SHP77 treated with DMSO at 0.1 percent for 48 hours (cell line): ENCODE results near the gene IRF3.

Experiments
- DNase-seq: peaks from one replicate; lab custom pipeline; 2025; lab: John Stamatoyannopoulos, UW

The IRF3 gene

DNA sequence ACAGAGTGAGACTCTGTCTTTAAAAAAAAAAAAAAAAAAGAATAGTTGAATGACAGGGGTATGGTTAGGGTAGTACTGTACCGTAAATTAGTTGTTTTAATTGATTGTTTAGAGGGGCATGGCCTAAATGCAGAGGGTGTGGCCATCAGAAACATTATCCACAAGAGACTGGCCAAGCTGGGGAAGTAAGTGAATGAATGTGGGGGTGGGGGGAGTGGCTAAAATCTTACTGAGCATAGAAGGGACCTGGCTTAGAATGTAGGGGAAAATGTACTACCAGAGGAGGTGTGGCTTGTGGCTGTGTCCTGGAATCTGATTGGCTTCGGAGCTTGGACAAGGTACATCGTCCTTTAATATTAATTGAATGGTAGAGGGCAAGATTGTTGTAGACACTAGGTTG is 3.9 kb upstream of the IRF3 start:
- DNase-seq: no peak

DNA sequence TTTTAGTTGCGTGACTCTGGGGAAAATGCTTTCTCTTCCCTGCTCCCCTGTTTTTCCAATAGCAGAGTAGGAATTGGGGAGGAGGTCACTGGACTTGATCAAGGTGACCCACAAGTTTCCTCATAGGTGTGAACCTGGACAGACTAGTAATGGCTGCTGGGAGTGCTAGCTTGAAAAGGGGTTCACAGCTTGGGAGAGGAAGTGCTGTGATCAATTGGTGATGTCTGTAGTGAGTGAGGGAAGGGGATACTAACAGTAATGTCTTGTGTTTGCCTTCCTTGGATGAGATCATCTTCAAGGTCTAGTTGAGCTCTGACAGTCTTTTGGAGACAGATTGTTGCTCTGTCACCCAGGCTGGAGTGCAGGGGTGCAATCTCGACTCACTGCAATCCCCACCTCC is 1.8 kb upstream of the IRF3 start:
- DNase-seq: no peak

DNA sequence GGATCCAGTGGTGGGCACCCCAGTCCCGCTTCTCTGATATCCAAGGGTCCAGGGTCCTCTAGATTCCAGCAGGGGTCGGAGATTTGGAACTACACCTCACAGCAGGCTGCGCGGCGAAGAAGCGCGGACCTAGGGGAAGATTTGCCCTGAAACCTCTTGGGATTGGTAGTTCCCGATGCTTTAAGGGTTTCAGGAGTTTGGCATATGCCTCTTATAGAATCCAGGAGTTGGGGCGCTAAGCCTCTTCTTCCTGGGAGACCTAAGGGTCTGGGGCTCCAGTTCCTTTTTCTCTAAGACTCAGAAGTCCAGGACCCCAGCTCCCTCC is 425 bp upstream of the IRF3 start:
- no peak for DNase-seq

DNA sequence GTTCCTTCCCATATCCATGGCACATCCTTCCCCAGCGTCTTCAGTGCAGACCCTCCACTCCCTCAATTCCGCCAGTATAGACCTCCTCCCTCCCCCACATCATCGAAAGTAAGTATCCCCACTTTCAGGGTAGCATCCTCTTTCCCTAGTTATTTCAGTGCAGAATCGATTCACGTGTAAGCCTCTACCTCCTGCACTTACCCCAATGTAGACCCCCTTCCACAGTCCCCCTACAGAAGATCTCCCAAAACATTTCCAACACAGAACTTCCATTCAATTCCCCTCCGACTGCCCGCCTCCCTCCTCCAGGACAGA is 664 bp downstream of the IRF3 start:
- no peak for DNase-seq

DNA sequence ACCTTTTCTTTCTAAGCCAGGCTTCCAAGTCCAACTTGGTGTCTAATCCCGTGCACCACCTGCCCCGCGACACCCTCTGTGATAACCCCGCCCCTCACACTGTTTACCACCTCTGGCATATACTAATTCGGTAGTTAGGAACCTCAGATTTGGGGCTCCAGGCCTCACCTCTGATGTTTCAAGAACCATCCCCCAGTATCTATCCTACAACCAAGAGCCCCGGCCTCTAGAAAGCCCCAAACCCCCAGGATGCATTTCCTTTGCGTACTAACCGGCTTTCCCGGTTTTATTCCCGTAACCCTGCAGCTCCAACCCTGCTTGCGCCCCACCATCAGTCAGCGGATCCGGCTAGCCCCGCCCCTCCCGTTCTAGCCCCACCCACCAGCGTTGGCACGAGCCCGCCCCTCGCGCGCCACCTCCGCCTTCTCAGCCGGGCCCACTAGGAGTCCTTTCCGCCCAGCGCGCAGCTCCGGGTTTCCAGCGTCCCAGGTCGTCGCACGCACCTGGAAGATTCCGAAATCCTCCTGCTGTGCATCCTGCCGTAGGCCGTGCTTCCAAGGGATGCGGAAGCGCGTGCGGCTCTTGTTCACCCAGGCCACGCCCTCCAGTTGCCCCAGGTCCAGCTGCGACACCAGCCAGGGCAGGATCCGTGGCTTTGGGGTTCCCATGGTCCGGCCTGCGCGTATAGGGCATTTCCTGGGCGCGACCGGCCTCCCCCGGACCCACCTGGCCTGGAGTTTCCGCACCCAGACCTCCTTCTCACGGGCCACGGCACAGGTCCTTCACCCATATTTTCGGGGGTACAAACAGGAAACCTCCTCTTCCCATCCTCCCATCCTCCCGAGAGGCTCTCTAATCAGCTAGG is 1.3 kb downstream of the IRF3 start:
- DNase-seq: peak; percentile 48

DNA sequence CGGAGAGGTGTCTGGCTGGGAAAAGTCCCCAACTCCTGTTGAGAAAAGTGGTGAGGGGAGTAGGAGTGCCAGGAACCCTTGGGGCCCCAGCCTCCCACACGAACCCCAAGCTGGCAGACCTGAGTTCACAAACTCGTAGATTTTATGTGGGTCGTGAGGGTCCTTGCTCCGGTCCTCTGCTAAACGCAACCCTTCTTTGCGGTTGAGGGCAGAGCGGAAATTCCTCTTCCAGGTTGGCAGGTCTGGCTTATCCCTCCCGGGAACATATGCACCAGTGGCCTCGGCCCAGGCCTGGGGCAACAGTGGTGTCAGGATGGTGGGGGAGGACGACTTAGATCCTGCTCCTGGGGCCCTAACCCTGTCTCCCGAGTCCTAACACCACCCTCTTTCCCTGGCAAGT is 2.4 kb downstream of the IRF3 start:
- no peak for DNase-seq

DNA sequence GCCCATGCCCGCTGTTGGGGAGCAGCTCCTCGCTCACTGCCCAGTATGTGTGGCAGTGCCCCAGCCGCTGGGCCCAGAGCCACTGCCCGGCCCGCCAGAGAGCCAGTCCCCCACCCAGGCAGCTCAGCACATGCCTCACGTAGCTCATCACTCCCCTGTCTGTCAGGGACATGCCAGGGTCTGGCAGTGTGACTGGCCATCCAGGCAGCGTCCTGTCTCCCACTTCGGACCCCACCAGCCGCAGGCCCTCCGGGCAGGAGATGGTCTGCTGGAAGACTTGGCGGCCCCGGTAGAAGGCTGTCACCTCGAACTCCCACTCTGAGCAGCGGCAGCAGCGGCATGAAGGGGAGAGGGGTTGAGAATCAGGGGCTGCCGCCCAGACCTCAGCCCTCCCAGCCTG is 3.6 kb downstream of the IRF3 start:
- DNase-seq: no peak

DNA sequence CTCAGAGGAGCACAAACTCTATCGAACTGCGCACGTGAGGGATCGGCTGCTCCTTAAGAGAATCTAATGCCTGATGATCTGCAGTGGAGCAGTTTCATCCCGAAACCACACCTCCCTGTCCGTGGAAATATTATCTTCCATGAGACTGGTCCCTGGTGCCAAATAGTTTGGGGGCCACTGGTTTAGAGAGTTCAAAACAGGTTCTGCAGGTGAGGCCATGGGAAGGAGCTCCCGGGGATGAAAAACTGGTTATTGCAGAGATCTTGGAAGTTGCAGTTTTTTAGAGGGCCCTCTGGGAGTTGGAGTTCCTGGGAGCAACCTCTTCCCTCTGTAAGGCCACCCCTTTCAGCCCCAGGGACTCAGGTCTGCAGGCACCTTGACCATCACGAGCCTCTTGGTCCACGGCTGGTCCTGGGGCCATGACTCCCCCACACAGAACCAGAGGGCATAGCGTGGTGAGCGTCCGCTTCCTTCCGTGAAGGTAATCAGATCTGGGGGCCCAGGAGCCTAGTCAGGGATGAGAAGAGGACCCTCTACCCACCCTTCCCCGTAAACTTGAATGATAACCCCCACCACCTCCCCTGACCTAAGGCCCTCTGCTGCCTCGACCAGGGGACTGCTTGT is 5.2 kb downstream of the IRF3 start:
- no peak for DNase-seq

DNA sequence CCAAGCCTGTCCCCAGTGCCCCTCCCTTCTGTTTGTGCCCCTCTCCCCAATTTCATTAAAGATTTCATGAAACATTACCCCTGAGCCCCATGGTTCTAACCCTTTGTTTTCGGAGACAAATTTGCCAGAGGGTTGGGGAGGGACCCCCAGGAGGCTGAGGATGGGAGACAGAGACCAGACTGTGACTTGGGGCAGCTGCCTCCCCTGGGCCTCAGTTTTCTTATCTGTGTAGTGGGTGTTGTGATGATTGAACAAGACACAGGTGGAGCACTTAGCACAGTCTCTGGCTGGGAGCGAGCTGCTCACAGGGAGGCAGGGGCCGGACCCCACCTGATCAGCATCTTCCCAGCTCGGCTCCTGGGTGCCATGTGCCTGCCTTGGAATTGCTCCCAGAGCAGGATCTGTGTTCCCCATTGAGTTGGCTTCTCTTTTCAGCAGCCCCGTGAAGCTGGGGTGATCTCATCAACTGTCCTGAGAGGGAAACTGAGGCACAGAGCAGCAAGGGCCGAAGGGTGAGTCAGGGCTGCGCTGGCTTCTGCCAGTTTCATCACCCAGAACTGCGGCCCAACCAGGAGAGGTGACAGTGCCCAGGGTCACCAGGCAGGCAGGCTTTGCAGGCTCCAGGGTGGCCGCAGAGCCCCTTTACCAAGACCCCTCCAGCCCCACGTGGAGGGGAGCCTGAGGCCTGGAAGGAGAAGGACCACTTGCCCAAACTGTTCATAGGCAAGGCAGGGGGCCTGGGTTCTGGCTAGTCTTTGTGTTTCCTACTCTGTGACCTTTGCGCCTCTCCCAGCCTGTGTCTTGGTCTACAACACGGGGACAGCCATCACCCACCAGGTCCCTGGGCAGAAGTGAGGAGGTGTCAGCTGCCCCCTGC is 6.9 kb downstream of the IRF3 start:
- no peak for DNase-seq

DNA sequence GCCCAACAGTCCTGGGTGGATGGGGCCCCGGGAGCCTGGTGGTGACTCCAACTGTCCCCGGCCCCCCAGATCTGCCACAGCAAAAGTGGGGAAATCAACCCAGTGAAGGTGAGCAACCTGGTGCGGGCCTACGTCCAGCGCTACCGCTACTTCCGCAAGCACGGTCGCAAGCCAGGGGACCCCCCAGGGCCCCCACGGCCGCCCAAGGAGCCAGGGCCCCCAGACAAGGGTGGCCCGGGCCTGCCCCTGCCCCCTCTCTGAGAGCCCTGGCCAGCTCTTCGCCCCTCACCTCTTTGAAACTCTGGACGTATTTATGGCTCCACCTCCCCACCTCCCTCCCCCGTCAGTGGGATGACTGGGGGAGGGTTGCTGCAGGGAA is 7.5 kb downstream of the IRF3 start:
- no peak for DNase-seq

DNA sequence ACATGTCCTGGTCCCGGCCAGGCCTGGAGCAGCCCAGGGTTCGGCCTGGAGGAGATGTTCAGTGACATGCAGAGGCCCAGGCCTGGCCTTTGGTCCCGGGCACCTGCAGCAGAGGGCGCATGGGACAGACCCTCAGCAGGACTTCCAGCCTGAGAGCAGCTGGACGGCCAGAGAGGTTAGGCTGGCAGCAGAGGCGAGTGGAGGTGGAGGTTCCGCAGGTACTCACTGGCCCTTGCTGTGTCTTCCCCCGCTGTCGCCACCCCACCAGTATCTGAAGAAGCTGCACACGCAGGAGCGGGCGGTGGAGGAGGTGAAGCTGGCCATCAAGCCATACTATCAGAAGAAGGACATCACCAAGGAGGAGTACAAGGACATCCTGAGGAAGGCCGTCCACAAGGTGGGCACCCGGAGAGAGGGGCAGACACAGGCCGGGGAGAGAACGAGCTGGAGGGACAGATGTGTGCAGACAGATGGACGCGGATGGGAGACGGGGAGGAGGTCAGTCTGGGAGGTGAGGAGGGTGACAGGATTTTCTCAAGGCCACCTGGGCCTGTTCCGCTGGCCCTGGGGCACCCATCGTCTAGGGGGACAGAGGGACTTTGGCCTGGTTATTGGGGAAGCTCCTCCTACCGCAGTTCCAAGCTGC is 8.0 kb downstream of the IRF3 start:
- DNase-seq: no peak

DNA sequence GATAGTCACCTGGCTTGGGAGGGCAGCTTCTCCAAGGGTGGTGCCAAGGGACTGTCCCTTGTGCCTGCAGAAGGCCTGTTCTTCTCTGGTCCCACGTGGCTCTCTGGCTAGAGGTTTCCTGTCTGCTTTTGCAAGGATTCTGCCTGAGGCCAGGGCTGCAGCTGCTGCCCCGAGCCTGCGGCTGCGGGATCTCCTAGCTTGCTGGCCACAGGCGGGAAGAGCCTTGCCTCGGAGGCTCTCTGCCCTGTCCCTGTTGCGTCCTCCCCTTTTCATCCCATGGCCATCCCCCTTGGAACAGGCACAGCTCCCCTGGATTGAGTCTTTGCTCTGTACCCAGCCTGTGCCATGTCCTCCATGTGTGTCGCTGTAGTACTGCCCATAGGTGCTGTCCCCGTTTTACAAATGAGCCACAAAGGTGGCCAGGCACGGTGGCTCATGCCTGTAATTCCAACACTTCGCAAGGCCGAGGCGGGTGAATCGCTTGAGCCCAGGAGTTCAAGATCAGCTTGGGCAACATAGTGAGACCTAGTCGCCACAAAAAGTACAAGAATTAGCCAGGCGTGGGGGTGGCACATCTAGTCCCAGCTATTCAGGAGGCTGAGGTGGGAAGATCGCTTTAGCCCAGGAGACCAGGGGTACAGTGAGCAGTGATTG is 9.1 kb downstream of the IRF3 start:
- DNase-seq: no peak

DNA sequence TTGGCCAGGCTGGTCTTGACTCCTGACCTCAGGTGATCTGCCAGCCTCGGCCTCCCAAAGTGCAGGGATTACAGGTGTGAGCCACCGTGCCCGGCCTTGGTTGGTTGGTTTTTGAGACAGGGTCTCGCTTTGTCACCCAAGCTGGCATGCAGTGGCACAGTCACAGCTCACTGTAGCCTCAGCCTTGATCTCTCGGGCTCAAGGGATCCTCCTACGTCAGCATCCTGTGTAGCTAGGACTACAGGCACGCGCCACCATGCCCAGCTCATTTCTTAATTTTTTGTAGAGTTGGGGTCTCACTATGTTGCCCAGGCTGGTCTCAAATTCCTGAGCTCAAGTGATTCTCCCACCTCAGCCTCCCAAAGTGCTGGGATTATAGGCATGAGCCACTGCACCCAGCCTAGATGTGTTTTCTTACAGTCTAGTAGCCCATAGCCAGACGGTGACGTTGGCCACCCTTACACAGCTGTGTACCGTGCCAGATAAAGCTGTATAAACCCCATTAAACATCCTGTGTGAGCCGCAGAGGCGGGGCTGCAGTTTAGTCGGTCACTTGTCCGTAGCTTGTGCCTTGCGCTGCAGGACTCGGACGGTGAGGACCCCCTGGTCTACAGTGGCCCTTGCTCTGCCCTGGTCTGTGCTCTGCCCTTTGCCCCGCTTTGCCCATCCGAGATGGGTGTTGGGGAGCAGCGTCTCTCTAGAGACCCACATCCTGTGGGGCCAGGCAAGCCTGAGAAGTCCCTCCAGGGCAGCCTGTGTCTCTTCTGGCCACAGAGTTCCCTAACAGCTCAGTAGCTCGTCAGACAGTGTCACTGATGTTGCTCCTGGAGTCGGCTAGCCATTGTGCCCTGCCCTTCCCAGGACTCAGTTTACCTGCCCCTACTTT is 9.8 kb downstream of the IRF3 start:
- DNase-seq: no peak

DNA sequence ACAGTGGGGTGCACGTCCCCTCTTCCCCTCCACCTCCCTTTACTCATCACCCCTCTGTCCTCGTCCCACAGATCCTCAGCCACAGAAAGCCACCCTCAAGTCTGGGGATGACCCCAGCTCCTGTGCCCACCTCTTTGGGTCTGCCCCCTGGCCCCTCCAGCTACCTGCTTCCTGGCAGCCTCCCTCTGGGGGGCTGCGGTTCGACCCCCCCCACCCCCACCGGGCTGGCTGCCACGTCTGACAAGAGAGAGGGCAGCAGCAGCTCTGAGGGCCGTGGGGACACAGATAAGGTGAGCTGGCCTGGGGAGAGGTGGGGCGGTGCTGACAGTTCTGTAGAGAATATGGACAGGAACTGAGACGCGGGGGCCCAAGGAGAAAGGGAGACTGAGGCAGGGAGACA is 11.1 kb downstream of the IRF3 start:
- DNase-seq: no peak

DNA sequence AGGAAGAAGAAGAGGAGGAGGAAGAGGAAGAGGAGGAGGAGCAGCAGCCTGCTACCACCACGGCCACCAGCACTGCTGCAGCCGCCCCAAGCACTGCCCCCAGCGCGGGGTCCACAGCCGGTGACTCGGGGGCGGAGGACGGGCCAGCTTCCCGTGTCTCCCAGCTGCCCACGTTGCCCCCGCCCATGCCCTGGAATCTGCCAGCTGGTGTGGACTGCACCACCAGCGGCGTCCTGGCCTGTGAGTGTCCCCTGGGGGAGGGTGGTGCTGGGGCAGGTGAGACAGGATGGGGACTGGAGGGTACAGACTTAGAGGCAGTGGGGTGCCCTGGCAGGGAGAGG is 12.2 kb downstream of the IRF3 start:
- no peak for DNase-seq

DNA sequence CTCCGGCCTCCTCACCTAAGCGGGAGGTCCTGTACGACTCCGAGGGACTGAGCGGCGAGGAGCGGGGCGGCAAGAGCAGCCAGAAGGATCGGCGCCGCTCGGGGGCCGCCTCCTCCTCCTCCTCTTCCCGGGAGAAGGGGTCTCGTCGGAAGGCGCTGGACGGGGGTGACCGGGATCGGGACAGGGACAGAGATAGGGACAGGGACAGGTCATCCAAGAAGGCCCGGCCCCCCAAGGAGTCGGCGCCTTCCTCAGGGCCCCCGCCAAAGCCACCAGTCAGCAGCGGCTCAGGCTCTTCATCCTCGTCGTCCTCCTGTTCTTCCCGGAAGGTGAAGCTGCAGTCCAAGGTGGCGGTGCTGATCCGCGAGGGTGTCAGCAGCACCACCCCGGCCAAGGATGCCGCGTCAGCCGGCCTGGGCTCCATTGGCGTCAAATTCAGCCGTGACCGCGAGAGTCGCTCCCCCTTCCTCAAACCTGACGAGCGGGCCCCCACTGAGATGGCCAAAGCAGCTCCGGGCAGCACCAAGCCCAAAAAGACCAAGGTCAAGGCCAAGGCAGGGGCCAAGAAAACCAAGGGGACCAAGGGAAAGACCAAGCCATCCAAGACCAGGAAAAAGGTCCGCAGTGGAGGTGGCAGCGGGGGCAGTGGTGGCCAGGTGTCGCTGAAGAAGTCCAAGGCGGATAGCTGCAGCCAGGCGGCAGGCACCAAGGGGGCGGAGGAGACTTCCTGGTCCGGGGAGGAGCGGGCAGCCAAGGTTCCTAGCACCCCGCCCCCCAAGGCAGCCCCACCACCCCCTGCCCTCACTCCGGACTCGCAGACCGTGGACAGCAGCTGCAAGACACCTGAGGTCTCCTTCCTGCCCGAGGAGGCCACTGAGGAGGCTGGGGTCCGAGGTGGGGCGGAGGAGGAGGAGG is 12.8 kb downstream of the IRF3 start:
- no peak for DNase-seq

DNA sequence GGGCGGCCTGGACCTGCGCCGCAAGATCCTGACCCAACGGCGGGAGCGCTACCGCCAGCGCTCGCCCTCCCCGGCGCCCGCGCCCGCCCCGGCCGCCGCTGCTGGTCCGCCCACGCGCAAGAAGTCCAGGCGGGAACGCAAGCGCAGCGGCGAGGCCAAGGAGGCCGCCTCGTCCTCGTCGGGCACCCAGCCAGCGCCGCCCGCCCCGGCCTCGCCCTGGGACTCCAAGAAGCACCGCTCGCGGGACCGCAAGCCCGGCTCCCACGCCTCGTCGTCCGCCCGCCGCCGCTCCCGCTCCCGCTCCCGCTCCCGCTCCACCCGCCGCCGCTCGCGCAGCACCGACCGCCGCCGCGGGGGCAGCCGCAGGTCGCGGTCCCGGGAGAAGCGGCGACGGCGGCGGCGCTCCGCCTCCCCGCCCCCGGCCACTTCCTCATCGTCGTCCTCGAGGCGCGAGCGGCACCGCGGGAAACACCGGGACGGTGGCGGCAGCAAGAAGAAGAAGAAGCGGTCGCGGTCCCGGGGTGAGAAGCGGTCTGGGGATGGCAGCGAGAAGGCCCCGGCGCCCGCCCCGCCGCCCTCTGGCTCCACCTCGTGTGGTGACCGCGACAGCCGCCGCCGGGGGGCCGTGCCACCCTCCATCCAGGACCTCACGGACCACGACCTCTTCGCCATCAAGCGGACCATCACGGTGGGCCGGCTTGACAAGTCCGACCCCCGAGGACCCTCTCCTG is 13.7 kb downstream of the IRF3 start:
- DNase-seq: no peak

DNA sequence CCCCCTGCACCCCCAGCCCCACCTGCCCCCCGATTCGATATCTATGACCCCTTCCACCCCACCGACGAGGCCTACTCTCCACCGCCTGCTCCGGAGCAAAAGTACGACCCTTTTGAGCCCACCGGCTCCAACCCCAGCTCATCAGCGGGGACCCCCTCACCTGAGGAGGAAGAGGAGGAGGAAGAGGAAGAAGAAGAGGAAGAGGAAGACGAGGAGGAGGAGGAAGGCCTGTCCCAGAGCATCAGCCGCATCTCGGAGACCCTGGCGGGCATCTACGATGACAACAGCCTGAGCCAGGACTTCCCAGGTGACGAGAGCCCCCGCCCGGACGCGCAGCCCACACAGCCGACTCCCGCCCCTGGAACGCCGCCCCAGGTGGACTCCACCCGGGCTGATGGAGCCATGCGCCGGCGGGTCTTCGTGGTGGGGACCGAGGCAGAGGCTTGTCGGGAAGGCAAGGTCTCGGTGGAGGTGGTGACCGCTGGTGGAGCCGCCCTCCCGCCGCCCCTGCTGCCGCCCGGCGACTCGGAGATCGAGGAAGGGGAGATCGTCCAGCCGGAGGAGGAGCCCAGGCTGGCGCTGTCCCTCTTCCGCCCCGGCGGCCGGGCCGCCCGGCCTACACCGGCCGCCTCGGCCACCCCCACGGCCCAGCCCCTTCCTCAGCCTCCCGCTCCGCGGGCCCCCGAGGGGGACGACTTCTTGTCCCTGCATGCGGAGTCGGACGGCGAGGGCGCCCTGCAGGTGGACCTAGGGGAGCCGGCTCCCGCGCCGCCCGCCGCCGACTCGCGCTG is 14.4 kb downstream of the IRF3 start:
- no peak for DNase-seq

DNA sequence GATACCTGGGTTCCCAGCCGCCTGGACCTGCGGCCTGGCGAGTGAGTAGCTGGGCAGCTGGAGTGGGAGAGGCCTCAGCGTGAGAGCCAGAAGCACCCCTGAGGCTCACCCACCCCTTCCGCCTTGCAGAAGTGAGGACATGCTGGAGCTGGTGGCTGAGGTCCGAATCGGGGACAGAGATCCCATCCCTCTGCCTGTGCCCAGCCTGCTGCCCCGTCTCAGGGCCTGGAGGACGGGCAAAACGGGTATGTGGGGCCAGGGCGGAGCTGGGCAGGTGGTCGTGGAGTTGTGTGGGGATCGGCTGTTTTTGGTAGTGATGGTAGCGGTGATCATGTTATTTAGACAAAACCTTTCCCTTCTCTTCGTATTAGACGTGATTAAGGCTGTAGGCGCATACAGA is 19.1 kb downstream of the IRF3 start:
- no peak for DNase-seq
